D721Med (cell line): ENCODE results near the gene CCDC127.

Experiments used
- DNase-seq: peaks from one replicate; pipeline ENCODE4 v3.0.0; 2011; ENCODE audit warnings: low spot score; ENCODE audit not compliant: insufficient read length
- FAIRE-seq: peaks from 2 replicates; lab custom pipeline; 2011; peaks lifted over from hg19 to GRCh38; lab: Jason Lieb, UNC
- CTCF ChIP-seq: IDR thresholded peaks from 2 replicates; pipeline ENCODE4 v1.5.1; 2012; ENCODE audit warnings: mild to moderate bottlenecking, control low read depth; ENCODE audit not compliant: insufficient read depth; ENCODE audit errors: missing control alignments

CCDC127 gene

GRCh38 chr5:163841-164240 lies 54.1 kb downstream of the CCDC127 start:
- no peak for TF ChIP-seq CTCF
- no peak for DNase-seq
- no peak for FAIRE-seq

DNA sequence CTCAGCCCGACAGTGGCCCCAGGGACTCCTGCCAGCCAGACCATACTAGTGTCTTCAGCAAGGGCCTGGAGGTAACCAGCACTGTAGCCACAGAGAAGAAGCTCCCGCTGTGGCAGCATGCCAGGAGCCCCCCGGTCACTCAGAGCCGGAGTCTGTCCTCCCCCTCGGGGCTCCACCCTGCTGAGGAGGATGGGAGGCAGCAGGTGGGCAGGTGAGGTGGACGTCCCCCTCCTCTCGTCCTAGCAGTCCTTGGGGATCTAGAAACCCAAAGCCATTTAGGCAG lies 54.7 kb downstream of the CCDC127 start:
- DNase-seq (no peak), FAIRE-seq (no peak)
- no peak for TF ChIP-seq CTCF

DNA sequence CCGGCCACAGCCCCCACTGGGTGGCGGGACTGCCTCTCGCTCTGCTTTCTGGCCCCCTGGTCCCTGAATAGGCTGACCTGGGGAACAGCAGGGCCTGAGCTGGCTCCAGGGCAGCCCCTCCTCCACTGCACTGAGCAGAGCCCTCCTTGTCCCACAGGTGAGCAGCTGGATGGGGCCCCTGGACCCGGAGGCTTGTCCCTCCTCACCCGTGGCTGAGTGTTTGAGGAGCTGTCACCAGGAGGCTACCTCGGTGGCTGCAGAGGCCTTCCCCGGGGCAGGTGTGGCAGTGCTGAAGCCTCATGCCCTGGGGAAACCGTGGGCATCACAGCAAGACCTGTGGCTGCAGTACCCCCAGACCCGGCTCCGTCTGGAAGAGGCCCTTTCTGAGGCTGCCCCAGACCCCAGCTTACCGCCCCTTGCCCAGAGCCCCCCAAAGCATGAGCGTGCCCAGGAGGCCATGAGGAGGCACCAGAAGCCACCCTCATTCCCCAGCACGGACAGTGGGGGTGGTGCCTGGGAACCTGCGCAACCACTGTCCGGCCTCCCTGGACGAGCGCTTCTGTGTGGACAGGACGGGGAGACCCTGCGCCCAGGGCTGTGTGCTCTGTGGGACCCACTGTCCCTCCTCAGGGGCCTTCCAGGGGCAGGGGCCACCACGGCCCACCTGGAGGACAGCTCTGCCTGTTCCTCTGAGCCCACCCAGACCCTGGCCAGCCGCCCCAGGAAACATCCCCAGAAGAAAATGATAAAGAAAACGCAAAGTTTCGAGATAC lies 55.2 kb downstream of the CCDC127 start:
- FAIRE-seq (no peak), DNase-seq (no peak)
- no peak for TF ChIP-seq CTCF

DNA sequence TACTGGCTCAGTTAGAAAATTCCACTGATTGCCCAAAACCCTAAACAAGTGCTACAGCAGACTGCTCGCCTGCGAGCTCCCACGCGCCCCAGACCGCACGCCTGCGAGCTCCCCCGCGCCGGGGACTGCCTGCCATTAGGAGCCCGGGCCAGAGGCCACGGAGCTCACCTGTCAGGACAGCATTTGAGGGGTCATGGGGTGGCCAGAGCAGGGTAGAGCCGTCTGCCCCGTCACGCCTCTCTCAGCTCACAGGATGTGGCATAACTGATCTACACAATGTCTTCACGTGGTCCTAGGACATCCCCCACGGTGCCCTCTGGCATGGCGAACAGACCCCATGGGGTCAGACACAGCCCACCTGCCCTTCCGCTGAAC lies 55.8 kb downstream of the CCDC127 start:
- DNase-seq (no peak), FAIRE-seq (no peak)
- TF ChIP-seq CTCF = no peak

DNA sequence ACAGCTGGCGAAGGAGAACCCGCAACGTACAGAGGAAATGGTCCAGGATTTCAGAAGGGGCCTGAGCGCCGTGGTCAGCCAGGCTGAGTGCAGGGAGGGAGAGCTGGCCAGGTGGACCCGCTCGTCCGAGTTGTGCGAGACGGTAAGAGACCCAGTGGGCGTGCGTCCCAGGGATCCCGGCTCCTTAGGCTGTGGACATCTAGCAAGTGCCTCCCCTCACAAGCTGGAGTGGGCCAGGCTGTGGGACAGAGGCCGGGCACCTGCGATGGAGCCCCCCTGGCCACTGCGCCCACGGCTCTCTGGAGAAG lies 56.2 kb downstream of the CCDC127 start:
- FAIRE-seq (no peak), DNase-seq (no peak)
- TF ChIP-seq CTCF = no peak

- no peak for TF ChIP-seq CTCF
- DNase-seq (no peak), FAIRE-seq (no peak)
These were observed 56.8 kb downstream of the CCDC127 start for GRCh38 chr5:160921-161802.

- no peak for TF ChIP-seq CTCF
- FAIRE-seq = no peak
- no peak for DNase-seq
These were observed 57.8 kb downstream of the CCDC127 start for GRCh38 chr5:160173-160510.
